ENCODE results near the gene ATRX.
"Not testable (repeated sequence)": the region's sequence is repeated elsewhere in the genome, so short reads cannot be mapped to it uniquely, and the experiment has no call there.

Gene ATRX, protein sequence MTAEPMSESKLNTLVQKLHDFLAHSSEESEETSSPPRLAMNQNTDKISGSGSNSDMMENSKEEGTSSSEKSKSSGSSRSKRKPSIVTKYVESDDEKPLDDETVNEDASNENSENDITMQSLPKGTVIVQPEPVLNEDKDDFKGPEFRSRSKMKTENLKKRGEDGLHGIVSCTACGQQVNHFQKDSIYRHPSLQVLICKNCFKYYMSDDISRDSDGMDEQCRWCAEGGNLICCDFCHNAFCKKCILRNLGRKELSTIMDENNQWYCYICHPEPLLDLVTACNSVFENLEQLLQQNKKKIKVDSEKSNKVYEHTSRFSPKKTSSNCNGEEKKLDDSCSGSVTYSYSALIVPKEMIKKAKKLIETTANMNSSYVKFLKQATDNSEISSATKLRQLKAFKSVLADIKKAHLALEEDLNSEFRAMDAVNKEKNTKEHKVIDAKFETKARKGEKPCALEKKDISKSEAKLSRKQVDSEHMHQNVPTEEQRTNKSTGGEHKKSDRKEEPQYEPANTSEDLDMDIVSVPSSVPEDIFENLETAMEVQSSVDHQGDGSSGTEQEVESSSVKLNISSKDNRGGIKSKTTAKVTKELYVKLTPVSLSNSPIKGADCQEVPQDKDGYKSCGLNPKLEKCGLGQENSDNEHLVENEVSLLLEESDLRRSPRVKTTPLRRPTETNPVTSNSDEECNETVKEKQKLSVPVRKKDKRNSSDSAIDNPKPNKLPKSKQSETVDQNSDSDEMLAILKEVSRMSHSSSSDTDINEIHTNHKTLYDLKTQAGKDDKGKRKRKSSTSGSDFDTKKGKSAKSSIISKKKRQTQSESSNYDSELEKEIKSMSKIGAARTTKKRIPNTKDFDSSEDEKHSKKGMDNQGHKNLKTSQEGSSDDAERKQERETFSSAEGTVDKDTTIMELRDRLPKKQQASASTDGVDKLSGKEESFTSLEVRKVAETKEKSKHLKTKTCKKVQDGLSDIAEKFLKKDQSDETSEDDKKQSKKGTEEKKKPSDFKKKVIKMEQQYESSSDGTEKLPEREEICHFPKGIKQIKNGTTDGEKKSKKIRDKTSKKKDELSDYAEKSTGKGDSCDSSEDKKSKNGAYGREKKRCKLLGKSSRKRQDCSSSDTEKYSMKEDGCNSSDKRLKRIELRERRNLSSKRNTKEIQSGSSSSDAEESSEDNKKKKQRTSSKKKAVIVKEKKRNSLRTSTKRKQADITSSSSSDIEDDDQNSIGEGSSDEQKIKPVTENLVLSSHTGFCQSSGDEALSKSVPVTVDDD (N-terminal part only)

DNA sequence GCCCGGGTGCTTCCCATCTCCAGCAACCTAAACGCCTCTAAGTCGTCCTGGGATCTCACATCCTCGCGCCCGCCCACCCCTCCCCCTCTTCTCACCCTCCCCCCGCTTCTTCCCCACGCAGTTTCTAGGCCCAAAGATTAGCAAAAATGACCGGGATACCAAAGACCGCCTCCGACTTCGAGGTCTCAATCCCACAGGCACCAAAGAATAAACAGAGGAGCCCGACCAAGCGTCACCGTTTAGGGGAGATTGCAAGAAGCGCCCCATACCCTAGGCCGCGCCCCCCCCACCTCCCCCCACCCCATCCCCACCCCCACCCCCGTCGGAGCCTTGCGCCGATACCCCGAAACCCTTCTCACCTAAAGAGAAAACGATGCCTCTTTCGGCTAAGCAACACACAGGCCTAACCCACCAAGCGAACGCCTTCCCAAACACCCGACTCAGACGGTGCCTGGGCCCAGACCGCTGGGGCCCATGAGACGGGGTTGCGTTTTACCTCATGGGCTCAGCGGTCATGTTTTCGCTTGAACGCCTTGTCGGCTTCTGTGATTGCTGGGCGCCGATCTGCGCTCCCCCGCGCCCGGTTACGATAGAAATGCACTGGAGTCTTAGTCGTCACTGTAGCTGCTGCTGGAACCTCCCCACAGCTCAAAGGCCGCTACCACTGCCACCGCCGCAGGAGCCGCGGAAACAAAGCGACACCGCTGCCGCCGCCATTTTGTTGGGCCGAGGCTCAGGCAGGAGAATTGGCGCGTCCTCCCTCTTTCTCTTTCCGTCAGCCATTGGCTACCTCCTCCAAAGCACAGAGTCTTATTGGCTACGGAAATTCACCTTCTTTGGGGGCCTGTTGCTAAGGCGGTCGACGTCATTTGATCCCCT lies at the start of gene ATRX:
TSS of gene ATRX (minus strand) at position 731 of the 879 bp plus-strand sequence. CDS start at position 516, 215 bp downstream.
- DNase-seq (ENCODE audit: low read depth), result peak; percentile 59

DNA sequence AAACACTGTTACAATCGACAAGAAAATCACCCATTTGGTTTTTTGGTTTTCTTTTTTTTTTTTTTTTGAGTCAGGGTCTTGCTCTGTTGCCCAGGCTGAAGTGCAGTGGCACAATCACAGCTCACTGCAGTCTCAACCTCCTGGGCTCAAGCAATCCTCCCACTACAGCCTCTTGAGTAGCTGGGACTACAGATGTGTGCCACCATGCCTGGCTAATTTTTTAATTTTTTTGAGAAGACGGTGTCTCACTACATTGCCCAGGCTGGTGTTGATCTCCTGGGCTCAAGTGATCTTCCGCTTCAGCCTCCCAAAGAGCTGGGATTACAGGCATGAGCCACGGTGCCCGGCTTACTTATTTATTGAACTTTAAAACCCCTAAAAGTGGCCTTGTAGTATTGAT lies 45.5 kb upstream of the ATRX start:
- DNase-seq (ENCODE audit: low read depth), result not testable (repeated sequence)

DNA sequence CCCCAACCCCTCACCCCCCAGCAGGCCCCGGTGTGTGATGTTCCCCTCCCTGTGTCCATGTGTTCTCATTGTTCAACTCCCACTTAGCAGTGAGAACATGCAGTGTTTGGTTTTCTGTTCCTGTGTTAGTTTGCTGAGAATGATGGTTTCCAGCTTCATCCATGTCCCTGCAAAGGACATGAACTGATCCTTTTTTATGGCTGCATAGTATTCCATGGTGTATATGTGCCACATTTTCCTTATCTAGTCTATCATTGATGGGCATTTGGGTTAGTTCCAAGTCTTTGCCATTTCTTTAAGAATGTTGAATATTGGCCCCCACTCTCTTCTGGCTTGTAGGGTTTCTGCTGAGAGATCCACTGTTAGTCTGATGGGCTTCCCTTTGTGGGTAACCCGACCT lies 36.0 kb upstream of the ATRX start:
- DNase-seq (ENCODE audit: low read depth), result not testable (repeated sequence)

DNA sequence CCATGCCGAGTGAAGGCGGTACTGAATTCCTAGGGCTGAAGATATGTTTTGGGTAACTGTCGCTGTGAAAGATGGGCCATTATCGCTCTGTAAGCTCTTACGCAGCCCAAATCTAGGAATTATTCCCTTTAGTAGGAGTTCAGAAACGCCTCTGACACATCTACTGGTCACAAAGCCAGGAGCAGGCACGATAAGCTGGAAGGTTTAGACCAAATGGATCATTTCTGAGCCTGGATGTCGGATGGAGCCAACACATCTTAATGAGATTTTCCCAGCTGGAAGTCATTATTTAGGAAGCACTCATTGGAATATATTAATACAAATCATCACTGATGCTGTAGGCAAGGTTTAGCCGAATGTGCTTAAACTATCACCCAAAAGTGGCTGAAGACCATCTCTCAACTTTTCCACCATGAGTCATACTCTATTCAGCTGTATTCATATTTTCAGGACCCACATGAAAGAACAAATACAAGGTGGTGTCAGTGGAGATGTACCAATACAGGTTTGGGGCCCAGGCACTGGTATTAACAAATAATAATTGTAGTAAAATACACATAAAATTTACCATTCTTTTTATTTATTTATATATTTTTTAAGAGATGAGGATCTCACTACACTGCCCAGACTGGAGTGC lies 34.2 kb upstream of the ATRX start:
- DNase-seq (ENCODE audit: low read depth), result no peak

DNA sequence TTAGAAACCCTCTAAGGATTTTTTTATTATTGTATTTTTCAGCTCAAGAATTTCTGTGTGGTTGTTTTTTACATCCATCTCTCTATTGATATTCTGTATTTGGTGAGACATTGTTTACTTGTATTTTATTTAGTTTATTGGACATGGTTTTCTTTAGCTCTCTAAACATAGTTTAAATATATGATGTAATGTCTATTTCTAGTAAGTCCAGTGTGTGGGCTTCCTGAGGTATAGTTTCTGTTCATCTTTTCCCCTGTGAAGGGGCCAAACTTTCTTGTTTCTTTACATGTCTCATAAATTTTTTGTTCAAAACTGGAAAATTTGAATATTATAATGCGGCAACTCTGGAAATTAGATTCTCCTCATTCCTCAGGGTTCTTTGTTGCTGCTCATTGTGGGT lies 28.2 kb upstream of the ATRX start:
- DNase-seq (ENCODE audit: low read depth), result no peak

DNA sequence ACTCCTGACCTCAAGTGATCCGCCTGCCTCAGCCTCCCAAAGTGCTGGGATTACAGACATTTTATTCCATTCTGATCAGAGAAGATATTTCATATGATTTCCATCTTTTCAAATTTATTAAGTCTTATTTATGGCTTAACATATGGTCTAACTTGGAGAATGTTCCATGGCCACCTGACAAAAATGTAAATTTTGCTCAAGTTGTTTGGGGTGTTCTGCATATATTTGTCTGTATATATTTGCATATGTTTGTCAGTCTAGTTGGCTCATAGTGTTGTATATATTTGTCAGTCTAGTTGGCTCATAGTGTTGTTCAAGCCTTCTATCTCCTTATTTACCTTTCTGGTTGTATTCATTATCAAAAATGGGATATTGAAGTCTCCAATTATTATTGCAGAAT lies 16.2 kb upstream of the ATRX start:
- DNase-seq (ENCODE audit: low read depth), result no peak

DNA sequence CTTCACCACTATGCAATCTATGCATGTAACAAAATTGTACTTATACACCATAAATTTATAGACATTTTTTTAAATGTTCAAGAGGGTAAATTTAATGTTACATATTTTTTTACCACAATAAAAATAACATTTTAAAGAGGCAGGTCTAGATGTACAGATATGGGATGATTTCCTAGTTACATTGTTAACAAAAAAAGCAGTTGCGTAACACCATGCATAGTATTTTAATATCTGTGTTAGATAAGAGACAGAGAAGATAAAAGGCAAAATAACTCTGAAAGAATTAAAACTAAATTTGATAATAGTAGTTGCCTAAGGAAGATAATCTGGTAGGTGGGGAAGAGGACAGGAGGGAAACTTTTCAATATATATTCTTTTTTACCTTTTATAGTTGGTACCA lies 9.1 kb upstream of the ATRX start:
- no peak for DNase-seq (ENCODE audit: low read depth)

DNA sequence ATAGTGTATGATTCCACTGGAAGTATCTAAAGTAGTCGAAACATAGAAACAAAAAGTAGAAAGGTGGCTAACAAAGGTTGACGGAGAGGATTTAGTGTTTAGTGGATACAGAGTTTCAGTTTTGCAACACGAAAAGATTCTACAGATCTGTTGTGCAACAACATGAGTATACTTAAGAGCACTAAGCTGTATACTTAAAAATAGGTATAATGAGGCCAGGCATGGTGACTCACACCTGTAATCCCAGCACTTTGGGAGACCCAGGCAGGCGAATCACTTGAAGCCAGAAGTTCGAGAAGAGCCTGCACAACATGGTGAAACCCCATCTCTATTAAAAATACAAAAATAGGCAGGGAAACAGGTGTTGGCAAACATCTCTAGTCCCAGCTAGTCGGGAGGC lies 7.9 kb upstream of the ATRX start:
- DNase-seq (ENCODE audit: low read depth), result no peak

DNA sequence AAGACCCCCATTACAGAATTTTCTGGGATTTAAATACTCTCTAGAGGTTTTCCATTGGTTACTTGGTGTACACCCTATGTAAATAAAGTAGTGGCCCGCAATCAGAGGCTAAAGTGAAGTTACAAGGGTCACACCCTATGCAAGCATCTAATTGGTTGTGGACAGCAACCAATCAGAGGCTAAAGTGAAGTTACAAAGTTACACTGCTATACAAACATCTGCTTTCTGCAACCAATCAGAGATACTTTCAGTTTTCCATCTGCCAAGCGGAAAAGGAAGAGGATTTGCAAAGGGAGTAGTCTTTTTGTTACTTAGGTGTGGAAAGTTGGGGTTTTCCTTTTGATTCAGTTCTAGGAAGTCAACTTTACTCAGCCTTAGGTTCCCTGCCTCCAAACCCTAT lies 2.0 kb upstream of the ATRX start:
- peak; percentile 21 for DNase-seq (ENCODE audit: low read depth)

DNA sequence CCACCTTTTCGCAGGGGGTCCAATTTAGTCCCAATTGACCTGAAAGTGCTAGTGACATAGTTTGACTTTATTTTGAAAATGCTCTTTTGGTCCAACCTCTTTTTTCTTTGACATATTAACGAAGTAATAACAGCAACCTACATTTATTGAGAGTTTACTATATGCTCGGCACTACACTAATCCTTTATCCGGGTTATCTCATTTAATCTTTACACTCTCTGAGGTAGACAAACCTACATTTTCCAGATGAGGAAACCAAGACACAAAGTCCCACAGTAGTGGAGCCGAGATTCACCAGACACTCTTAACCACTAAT lies 307 bp upstream of the ATRX start:
- no peak for DNase-seq (ENCODE audit: low read depth)

DNA sequence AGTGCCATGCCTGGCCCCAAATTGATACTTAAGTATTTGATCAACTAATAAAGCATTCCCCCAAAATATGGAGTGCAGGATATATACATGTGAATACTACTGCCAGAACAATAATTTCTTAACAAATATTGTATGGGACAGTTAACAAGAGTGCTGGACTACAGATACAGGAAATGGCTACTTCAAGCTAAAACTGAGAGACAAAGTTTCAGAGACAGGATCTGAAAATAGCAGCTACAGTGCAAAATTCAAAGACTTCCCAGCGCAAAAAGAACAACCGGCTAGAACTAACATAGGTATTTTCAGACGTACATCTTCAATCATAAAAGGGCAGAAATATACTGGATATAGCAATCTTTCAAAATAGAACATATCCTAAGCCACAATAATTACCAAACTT lies 6.3 kb downstream of the ATRX start:
- no peak for DNase-seq (ENCODE audit: low read depth)

DNA sequence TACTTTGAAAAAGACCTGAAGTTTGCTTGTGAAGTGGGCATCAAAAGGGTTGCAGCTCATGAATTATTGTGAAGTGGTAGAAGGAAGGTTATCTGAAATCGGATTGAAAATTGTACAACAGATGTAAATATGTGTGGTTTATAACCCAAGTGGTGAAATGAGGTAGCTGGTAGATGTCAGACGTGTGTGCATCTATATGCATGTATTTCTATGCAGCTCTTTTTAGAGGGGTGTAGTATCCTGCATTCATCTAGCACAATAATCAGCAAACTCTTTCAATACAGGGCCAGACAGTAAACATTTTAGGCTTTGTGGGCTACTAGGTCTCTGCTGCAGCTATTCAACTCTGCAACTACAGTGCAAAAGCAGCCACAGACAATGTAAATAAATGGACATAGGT lies 9.4 kb downstream of the ATRX start:
- no peak for DNase-seq (ENCODE audit: low read depth)

DNA sequence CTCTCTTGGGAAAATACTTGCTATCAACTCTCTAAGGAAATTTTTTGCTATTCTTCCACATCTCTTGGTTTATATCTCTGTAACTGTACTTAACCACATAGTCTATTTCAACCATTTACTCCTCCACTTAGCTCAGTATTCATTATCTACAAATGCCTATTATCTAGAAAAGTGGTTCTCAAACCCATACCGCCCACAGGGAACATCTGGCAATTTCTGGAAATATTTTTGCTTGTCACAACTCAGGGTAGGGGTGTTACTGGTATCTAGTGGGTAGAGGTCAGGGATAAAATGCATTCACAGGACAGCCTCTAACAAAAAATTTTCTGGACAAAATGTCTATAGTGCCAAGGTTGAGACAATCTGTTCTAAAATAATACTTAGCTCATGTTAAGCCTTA lies 14.4 kb downstream of the ATRX start:
- no peak for DNase-seq (ENCODE audit: low read depth)

DNA sequence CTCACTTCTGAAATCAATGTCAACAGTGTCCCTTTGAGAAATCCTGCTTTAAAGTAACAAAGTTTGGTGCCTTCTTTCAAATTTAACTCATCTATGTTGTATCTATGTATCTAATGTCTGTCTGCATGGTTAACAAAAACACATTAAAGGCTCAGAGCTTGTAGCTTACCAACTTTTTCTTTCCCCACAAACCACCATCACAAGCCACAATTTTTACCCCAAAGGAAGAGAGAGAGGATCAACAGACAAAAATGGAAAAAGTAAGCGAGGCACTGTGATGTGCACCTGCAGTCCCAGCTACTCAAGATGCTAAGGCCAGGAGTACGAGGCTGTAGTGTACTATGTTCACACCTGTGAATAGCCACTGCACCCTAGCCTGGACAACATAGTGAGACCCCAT lies 17.2 kb downstream of the ATRX start:
- no peak for DNase-seq (ENCODE audit: low read depth)

DNA sequence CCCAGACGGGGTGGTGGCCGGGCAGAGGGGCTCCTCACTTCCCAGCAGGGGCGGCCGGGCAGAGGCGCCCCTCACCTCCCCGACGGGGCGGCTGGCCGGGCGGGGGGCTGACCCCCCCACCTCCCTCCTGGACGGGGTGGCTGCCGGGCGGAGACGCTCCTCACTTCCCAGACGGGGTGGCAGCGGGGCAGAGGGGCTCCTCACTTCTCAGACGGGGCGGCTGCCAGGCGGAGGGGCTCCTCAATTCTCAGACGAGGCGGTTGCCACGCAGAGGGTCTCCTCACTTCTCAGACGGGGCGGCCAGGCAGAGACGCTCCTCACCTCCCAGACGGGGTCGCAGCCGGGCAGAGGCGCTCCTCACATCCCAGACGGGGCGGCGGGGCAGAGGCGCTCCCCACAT lies 19.8 kb downstream of the ATRX start:
- not testable (repeated sequence) for DNase-seq (ENCODE audit: low read depth)

DNA sequence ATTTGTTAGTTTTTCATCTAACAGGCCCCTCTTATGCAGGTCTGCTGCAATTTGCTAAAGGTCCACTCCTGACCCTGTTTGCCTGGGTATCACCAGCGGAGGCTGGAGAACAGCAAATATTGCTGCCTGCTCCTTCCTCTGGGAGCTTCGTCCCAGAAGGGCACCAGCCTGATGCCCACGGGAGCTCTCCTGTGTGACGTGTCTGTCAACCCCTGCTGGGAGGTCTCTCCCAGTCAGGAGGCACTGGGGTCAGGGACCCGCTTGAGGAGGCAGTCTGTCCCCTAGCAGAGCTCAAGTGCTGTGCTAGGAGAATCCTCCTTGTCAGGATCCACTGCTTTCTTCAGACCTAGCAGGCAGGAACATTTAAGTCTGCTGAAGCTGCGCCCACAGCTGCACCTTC lies 30.5 kb downstream of the ATRX start:
- no peak for DNase-seq (ENCODE audit: low read depth)

DNA sequence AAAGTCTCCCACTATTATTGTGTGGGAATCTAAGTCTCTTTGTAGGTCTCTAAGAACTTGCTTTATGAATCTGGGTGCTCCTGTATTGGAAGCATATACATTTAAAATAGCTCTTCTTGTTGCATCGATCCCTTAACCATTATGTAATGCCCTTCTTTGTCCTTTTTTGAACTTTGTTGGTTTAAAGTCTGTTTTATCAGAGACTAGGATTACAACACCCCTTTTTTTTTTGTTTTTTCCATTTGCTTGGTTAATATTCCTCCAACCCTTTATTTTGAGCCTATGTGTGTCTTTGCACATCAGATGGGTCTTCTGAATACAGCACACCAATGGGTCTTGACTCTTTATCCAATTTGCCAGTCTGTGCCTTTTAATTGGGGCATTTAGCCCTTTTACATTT lies 32.1 kb downstream of the ATRX start:
- DNase-seq (ENCODE audit: low read depth), result not testable (repeated sequence)

DNA sequence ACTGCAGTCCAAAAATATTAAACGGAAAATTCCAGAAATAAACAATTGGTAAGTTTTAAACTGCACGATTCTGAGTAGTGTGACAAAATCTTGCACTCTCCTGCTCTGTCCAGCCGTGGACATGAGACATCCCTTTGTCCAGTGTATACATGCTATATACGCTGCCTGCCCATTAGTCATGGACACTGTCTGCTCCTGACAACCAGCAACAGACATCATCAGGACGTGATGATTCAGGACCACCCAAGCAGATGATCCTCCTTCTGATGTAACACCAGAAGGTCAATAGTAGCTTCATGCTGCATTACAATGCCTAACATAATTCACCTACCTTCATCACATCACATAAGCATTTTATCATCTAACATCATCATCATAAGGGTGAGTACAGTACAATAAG lies 36.3 kb downstream of the ATRX start:
- DNase-seq (ENCODE audit: low read depth), result no peak

DNA sequence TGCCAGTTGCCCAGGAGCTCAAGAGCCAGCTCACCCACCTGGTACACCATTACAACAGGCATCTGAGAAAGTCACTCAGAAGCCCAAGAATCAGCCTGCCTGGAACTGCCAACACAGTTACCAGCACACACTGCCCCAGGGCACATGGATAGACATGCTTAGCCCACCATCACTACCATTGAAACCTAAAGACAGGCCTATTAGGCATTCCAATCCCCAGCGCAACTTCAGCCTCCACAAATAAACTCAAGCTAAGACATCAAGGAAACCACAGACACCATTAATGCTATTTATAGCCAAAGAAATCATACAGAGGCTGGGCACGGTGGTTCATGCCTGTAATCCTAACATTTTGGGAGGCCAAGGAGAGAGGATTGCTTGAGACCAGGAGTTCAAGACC lies 42.3 kb downstream of the ATRX start:
- DNase-seq (ENCODE audit: low read depth), result no peak

DNA sequence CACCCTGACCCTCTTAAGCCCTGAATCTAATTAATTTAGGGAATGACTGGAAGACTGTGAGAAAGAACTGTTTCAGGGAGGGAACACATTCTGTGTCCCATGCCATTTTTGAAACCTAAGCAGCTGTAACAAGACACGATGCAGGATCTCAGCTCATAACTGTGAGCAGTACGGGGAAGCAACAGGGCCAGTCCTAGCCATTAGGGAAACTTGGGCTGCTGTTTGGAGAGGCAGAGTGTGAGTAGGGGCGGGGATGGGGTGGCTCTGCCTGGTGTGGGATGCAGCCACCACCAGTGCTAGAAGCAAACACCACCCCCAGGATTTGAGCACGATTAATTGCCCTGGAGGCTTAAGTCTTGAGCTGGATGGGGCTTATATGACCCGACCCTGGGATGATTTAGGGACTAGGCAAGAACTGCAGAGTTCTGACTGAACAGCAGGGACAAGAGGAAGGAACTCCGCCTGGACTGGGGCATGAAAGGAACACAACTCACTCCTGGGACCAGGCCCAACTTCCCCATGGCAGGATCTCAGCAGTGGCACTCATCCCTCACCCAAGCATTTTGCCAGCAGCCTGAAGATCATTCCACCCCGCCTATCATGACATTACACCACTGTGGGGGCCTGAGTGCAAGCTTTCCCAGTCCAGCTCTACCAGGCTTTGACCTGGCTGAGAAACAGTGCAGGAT lies 43.1 kb downstream of the ATRX start:
- DNase-seq (ENCODE audit: low read depth), result no peak

Measured in stromal cell of bone marrow (primary cell).